ENCODE data around the gene SCT. TPM values are rescaled to one million over a fixed set of nuclear protein-coding genes. Genes with fewer than 3 reads are reported as not detected.

The SCT gene
- total RNA-seq, 1 experiment from 2014 or later, result not detected

GRCh38 chr11:643849-644738, 17.1 kb upstream of the SCT start:
- no peak for DNase-seq (ENCODE audit: low read depth)

- no peak for DNase-seq (ENCODE audit: low read depth)
Observed at GRCh38 chr11:643366-643765, 16.4 kb upstream of the SCT start.

GRCh38 chr11:641806-642370, 14.9 kb upstream of the SCT start:
- DNase-seq (ENCODE audit: low read depth), result no peak

- no peak for DNase-seq (ENCODE audit: low read depth)
Observed at GRCh38 chr11:640021-640706, 13.2 kb upstream of the SCT start.

GRCh38 chr11:639332-639955, 12.5 kb upstream of the SCT start:
- DNase-seq (ENCODE audit: low read depth), result no peak

- DNase-seq (ENCODE audit: low read depth), result no peak
Observed at GRCh38 chr11:638631-639331, 11.8 kb upstream of the SCT start.

GRCh38 chr11:637593-638521, 10.9 kb upstream of the SCT start:
- no peak for DNase-seq (ENCODE audit: low read depth)

- no peak for DNase-seq (ENCODE audit: low read depth)
Observed at GRCh38 chr11:637333-637592, 10.3 kb upstream of the SCT start.

- DNase-seq (ENCODE audit: low read depth), result no peak
Observed at GRCh38 chr11:636511-637332, 9.7 kb upstream of the SCT start, which contains the start of gene DRD4. Gene DRD4 (plus strand): TSS chr11:637269. CDS start chr11:637305, 36 bp downstream.

- no peak for DNase-seq (ENCODE audit: low read depth)
Observed at GRCh38 chr11:635945-636510, 9.0 kb upstream of the SCT start.

- DNase-seq (ENCODE audit: low read depth), result no peak
Observed at GRCh38 chr11:630871-631270, 3.9 kb upstream of the SCT start.

GRCh38 chr11:629237-629583, 2.2 kb upstream of the SCT start:
- DNase-seq (ENCODE audit: low read depth), result no peak

- no peak for DNase-seq (ENCODE audit: low read depth)
Observed at GRCh38 chr11:628056-628455, 1.1 kb upstream of the SCT start.

- no peak for DNase-seq (ENCODE audit: low read depth)
Observed at GRCh38 chr11:627308-627576, 261 bp upstream of the SCT start.

- no peak for DNase-seq (ENCODE audit: low read depth)
Observed at GRCh38 chr11:625636-626268, 1.2 kb downstream of the SCT start.

- no peak for DNase-seq (ENCODE audit: low read depth)
Observed at GRCh38 chr11:624705-625635, 2.0 kb downstream of the SCT start, which contains the start of gene CDHR5. Gene CDHR5 (minus strand): TSS chr11:624955. CDS start chr11:624902, 53 bp downstream.

- no peak for DNase-seq (ENCODE audit: low read depth)
Observed at GRCh38 chr11:623999-624704, 2.8 kb downstream of the SCT start.
